NT2/D1 (cell line): ENCODE data around the gene DCBLD2.

ENCODE experiments used
- SUZ12 ChIP-seq: IDR thresholded peaks from 2 replicates; pipeline ENCODE4 v1.6.1; 2011; ENCODE audit not compliant: insufficient read length, insufficient read depth; ENCODE audit errors: extremely low read depth
- YY1 ChIP-seq: IDR thresholded peaks from 2 replicates; pipeline ENCODE4 v1.6.1; 2011; ENCODE audit not compliant: insufficient read length, insufficient read depth
- ZNF274 ChIP-seq: IDR thresholded peaks from 2 replicates; pipeline ENCODE4 v1.6.1; 2011; ENCODE audit warnings: mild to moderate bottlenecking, low read depth, low read length

GRCh38 chr3:98788651-98789050 is 112.8 kb downstream of the DCBLD2 start:
- TF ChIP-seq ZNF274 (no peak), YY1 (no peak), SUZ12 (no peak)
